ENCODE results near the gene MCF2L.

The MCF2L gene

GRCh38 chr13:113008851-113009250 lies 39.8 kb downstream of the MCF2L start (continued):
- no peak for TF ChIP-seq POU6F1 (CRISPR knock-in tag; IDR thresholded peaks at IDR 0.05; ENCODE audit: borderline replicate concordance, low read depth)
- no peak for TF ChIP-seq ESRRG (CRISPR knock-in tag; IDR thresholded peaks at IDR 0.05)

GRCh38 chr13:113009743-113010509 lies 40.9 kb downstream of the MCF2L start:
- TF ChIP-seq TCF4 (CRISPR knock-in tag; IDR thresholded peaks at IDR 0.05; ENCODE audit: borderline replicate concordance), result peak; percentile 51; the same call in 1 of the 2 replicates
- TF ChIP-seq ZC3H10 (CRISPR knock-in tag; IDR thresholded peaks at IDR 0.05), result no peak
- no peak for TF ChIP-seq PPARA (CRISPR knock-in tag; IDR thresholded peaks at IDR 0.05; ENCODE audit: borderline replicate concordance)
- TF ChIP-seq GLIS3 (CRISPR knock-in tag; IDR thresholded peaks at IDR 0.05), result no peak
- no peak for TF ChIP-seq OSR1 (CRISPR knock-in tag; IDR thresholded peaks at IDR 0.05)
- no peak for TF ChIP-seq RARB (CRISPR knock-in tag; IDR thresholded peaks at IDR 0.05)
- peak; percentile 53; the same call in 1 of the 2 replicates for TF ChIP-seq ZNF8 (CRISPR knock-in tag; IDR thresholded peaks at IDR 0.05)
- no peak for TF ChIP-seq CSRNP3 (CRISPR knock-in tag; IDR thresholded peaks at IDR 0.05)
- TF ChIP-seq ARNTL (CRISPR knock-in tag; IDR thresholded peaks at IDR 0.05; ENCODE audit: borderline replicate concordance, low read depth), result no peak
- TF ChIP-seq POU6F1 (CRISPR knock-in tag; IDR thresholded peaks at IDR 0.05; ENCODE audit: borderline replicate concordance, low read depth), result no peak
- TF ChIP-seq ZNF70 (CRISPR knock-in tag; IDR thresholded peaks at IDR 0.05), result peak; percentile 58; the same call in 1 of the 2 replicates
- peak; percentile 18; the same call in 1 of the 2 replicates for TF ChIP-seq CREB5 (CRISPR knock-in tag; IDR thresholded peaks at IDR 0.05; ENCODE audit: low read depth)
- no peak for TF ChIP-seq ZFP30 (CRISPR knock-in tag; IDR thresholded peaks at IDR 0.05)
- peak; percentile 99 for TF ChIP-seq TSHZ2 (CRISPR knock-in tag; IDR thresholded peaks at IDR 0.05)
- peak; percentile 50; the same call in 1 of the 2 replicates for TF ChIP-seq BACH2 (CRISPR knock-in tag; IDR thresholded peaks at IDR 0.05; ENCODE audit: borderline replicate concordance)
- TF ChIP-seq ISL1 (CRISPR knock-in tag; IDR thresholded peaks at IDR 0.05), result 0 out of 2 replicates have a peak, but pooled peaks have one; percentile 12
- 0 out of 2 replicates have a peak, but pooled peaks have one; percentile 30 for TF ChIP-seq CSDC2 (CRISPR knock-in tag; IDR thresholded peaks at IDR 0.05)
- TF ChIP-seq ZNF565 (CRISPR knock-in tag; conservative IDR thresholded peaks at IDR 0.05; ENCODE audit: low read depth), result peak; percentile 74; the same call in 1 of the 2 replicates
- TF ChIP-seq ZFP3 (CRISPR knock-in tag; IDR thresholded peaks at IDR 0.05), result 0 out of 2 replicates have a peak, but pooled peaks have one; percentile 41
- TF ChIP-seq TOX (CRISPR knock-in tag; IDR thresholded peaks at IDR 0.05; ENCODE audit: borderline replicate concordance), result no peak
- no peak for TF ChIP-seq ESRRG (CRISPR knock-in tag; IDR thresholded peaks at IDR 0.05)
- TF ChIP-seq PATZ1 (CRISPR knock-in tag; IDR thresholded peaks at IDR 0.05; ENCODE audit: borderline replicate concordance), result no peak
- TF ChIP-seq SNAI2 (CRISPR knock-in tag; IDR thresholded peaks at IDR 0.05), result peak; percentile 84; the same call in 1 of the 2 replicates
- ATAC-seq, result peak; percentile 51; the same call in 1 of the 3 replicates
